Right cardiac atrium (tissue), 5 donors: ENCODE measurements around the gene LAPTM5. TPM values are rescaled to one million over a fixed set of nuclear protein-coding genes. Genes with fewer than 3 reads are reported as not detected.
A peak's percentile ranks its signal among the peaks of the same experiment; 100 is the strongest.

Experiments used
- ATAC-seq, 2 donors: fragments of 200-7000 bp; cut with Tn5 transposase; one replicate each; pipeline versions ENCODE4 v1.8.0 to v1.9.1; 2020; ENCODE audit warnings: moderate library complexity in 2 of 2, mild to moderate bottlenecking in 1 of 2
- DNase-seq, 3 donors: peaks; one replicate each; pipeline ENCODE4 v3.0.0-alpha.2; 2020
- H3K27ac ChIP-seq: one replicate; pipeline ENCODE4 v1.5.1; 2013; ENCODE audit warnings: mild to moderate bottlenecking, low read length, control low read depth, moderate library complexity
- H3K27me3 ChIP-seq: one replicate; pipeline ENCODE4 v1.6.1; 2013; ENCODE audit not compliant: control insufficient read depth, insufficient read depth
- H3K4me1 ChIP-seq: one replicate; pipeline ENCODE4 v1.6.1; 2013; ENCODE audit warnings: low read length; ENCODE audit not compliant: control insufficient read depth, insufficient read depth
- H3K4me3 ChIP-seq: one replicate; pipeline ENCODE4 v1.5.1; 2013; ENCODE audit warnings: low read length, control low read depth
- H3K9me3 ChIP-seq: one replicate; pipeline ENCODE4 v1.6.1; 2013; ENCODE audit warnings: low read length; ENCODE audit not compliant: control insufficient read depth
- WGBS: extraction: QIAGEN DNeasy Blood & Tissue Kit; methylation state at CpG from one replicate; pipeline ENCODE4 v1.1.7; 2013; 5-methylcytosine and 5-hydroxymethylcytosine counted together
- intact Hi-C, 4 donors: fragments of 100-400 bp; cut with DNase I; formaldehyde crosslinking; loops; one replicate each; pipeline versions ENCODE4 v1.11.0 to v1.14.0; 2022 to 2023
- polyA plus RNA-seq: library from polyadenylated mRNA; stranded (reverse); fragments of 200-250 nt; gene quantifications from one replicate; pipeline ENCODE4 v1.2.3, GENCODE V29; 2013
- total RNA-seq, 4 donors: library from RNA; stranded (reverse); fragmentation: NEBNext Ultra II Directional; extraction: Animal tissue kit (Norgen Biotek cat#: 25700); gene quantifications; one replicate each; pipeline ENCODE4 v1.2.1, GENCODE V29; 2021
- donor health status: healthy with polysubstance abuse.
- donor health status: DM: no; HTN: yes; CAD: no.
- donor health status: DM: no; HTN: no; CAD: no.
- donor health status: DM: no; HTN: yes; CAD: no; lungs with severe emphysema.
- donor health status: DM: yes; HTN: yes; CAD: no.

LAPTM5 gene
- total and polyA plus RNA-seq, 5 donors, result 14.4 to 55.1 (median 40.1) TPM

DNA sequence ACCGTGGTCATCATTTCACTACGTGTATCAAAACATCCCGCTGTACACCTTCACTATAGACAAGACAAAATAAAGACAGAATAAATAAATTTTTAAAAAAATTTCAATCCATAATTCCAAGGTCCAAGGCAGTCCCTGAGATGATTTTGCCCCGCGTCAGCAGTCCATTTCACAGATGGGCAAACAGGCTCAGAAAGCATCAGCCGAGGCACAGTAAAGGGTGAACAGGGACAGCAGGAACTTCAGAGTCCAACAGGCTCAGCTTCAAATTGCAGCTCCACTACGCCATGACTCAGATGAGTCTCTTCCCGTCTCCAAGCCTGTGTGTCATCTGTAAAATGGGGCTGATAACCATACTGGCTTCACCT, 49.2 kb downstream of the LAPTM5 start:
- 50% methylated on average over 8 of the region's 8 CpGs for WGBS
- DNase-seq (no peak), ATAC-seq (no peak)
- no peak overlapping the region for H3K4me3 ChIP-seq
- H3K27me3 ChIP-seq, result no peaks in the 10 kb centered on the region
- H3K9me3 ChIP-seq, result no peaks in the 10 kb centered on the region
- no peaks in the 10 kb centered on the region for H3K4me1 ChIP-seq
- no peak overlapping the region for H3K27ac ChIP-seq
- intact Hi-C loops, result loop anchor here in 2 of 4 donors (5.0 to 10.0 kb wide), 5 partner anchors 184 to 1824 kb away; partner anchors contain the start of gene PTPRU (in 1 of the 2)

- Histone ChIP-seq H3K9me3 (no peaks in the 10 kb centered on the region), H3K4me3 (no peak overlapping the region), H3K4me1 (no peaks in the 10 kb centered on the region), H3K27me3 (no peaks in the 10 kb centered on the region), H3K27ac (peak overlapping the region; percentile 84)
- DNase-seq, result peak; percentile 78 to 88 (median 85)
- WGBS, result 34% methylated on average over 16 of the region's 16 CpGs
- ATAC-seq, result peak; percentile 77 to 80
- intact Hi-C loops, result loop anchor here in 2 of 4 donors (2.0 to 10.0 kb wide), 6 partner anchors 183 to 1823 kb away; partner anchors contain the start of gene PTPRU (in 2 of the 2)
Observed at GRCh38 chr1:30707412-30708360, 49.9 kb downstream of the LAPTM5 start.

DNA sequence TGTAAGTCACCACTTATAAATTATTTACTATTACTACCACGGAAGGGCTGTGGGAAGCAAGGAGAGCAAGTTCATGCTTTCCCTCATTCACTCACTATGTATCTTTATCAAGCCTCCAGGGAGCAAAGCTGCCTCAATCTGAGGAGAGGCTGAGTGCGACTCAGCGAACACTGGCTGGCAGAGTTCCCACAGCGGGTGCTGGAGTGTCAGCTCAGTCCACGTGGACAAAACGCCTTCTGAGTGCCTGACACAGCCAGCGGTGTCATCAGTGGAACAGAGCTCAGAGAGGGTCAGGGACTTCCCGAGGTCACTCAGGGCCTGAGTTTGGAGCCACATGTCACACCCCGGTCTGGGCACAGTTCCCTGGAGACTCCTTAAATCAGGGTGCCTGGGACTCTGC, 51.0 kb downstream of the LAPTM5 start:
- H3K4me3 ChIP-seq, result no peak overlapping the region
- peak; percentile 70 to 74 for ATAC-seq
- intact Hi-C loops, result loop anchor here in 2 of 4 donors (2.0 to 10.0 kb wide), 6 partner anchors 182 to 1822 kb away; partner anchors contain the start of gene PTPRU (in 2 of the 2)
- H3K27ac ChIP-seq, result peak overlapping the region; percentile 71
- DNase-seq, result peak; percentile 83 to 92 (median 91)
- H3K4me1 ChIP-seq, result no peaks in the 10 kb centered on the region
- 14% methylated on average over 9 of the region's 9 CpGs for WGBS
- no peaks in the 10 kb centered on the region for H3K27me3 ChIP-seq
- H3K9me3 ChIP-seq, result no peaks in the 10 kb centered on the region

GRCh38 chr1:30705698-30706097, 51.9 kb downstream of the LAPTM5 start:
- Histone ChIP-seq H3K4me1 (peaks cover 3% of the 10 kb centered on the region), H3K27ac (no peak overlapping the region), H3K9me3 (no peaks in the 10 kb centered on the region), H3K27me3 (no peaks in the 10 kb centered on the region), H3K4me3 (no peak overlapping the region)
- 57% methylated on average over 4 of the region's 4 CpGs for WGBS
- DNase-seq, result no peak
- ATAC-seq, result no peak
- intact Hi-C loops, result loop anchor here in 2 of 4 donors (2.0 to 10.0 kb wide), 6 partner anchors 181 to 1821 kb away; partner anchors contain the start of gene PTPRU (in 2 of the 2)

DNA sequence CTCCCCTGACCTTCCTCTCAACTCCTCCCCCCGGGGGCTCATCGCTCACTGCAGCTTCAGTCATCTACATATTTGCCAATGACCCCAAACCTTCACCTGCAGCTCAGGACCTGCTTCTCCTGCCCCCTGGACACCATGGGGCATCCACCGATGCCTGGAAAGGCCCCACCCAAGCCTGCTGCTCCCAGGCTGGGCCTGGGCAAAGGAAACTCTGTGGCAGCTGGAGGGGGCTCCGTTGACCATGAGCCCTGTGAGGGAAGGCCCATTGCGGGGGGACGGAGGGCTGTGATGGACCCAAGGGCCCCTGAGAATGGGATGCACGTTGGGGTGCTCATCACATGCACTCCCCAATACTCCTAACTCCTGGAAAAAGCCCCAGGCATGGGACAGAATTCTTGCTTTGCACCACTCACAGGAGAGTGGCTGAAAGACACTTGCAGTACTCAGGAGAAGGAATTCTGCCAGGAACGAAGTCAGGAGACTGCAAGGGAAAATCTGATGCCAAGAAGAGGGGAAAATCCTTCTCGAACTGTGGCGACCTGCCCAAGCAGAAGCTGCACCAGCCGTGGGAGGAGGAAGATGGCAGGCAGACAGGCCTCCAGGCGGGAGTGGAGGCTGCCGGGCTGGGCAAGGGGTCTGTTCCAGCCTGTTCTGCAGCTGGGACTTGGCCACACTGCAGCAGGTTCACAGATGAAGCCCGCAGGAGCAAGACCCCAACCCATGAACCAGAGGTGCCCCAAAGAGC, 52.6 kb downstream of the LAPTM5 start:
- intact Hi-C loops, result loop anchor here in 2 of 4 donors (5.0 to 10.0 kb wide), 5 partner anchors 180 to 1820 kb away; partner anchors contain the start of gene PTPRU (in 1 of the 2)
- DNase-seq (no peak), ATAC-seq (no peak)
- H3K9me3 ChIP-seq, result no peaks in the 10 kb centered on the region
- WGBS, result 64% methylated on average over 14 of the region's 14 CpGs
- H3K4me3 ChIP-seq, result no peak overlapping the region
- H3K4me1 ChIP-seq, result peaks cover 3% of the 10 kb centered on the region
- H3K27me3 ChIP-seq, result no peaks in the 10 kb centered on the region
- no peak overlapping the region for H3K27ac ChIP-seq

GRCh38 chr1:30704271-30704670, 53.3 kb downstream of the LAPTM5 start:
- peak in 1 of 3 donors; percentile 81 for DNase-seq
- intact Hi-C loops, result loop anchor here in 2 of 4 donors (10.0 kb wide), 4 partner anchors 179 to 1819 kb away; no protein-coding TSS in a partner anchor
- peak; percentile 33 to 44 for ATAC-seq
- Histone ChIP-seq H3K27ac (no peak overlapping the region), H3K4me3 (no peak overlapping the region), H3K4me1 (peaks cover 3% of the 10 kb centered on the region), H3K27me3 (no peaks in the 10 kb centered on the region), H3K9me3 (no peaks in the 10 kb centered on the region)
- WGBS, result 43% methylated on average over 4 of the region's 4 CpGs

GRCh38 chr1:30702823-30703222, 54.8 kb downstream of the LAPTM5 start:
- ATAC-seq, result no peak
- no peaks in the 10 kb centered on the region for H3K9me3 ChIP-seq
- intact Hi-C loops, result loop anchor here in 2 of 4 donors (10.0 kb wide), 4 partner anchors 178 to 1818 kb away; no protein-coding TSS in a partner anchor

GRCh38 chr1:30701258-30701633, 56.3 kb downstream of the LAPTM5 start:
- no peak overlapping the region for H3K27ac ChIP-seq
- H3K27me3 ChIP-seq, result no peaks in the 10 kb centered on the region
- DNase-seq (no peak), ATAC-seq (no peak)
- no peaks in the 10 kb centered on the region for H3K9me3 ChIP-seq
- intact Hi-C loops, result loop anchor here in 2 of 4 donors (10.0 kb wide), 4 partner anchors 176 to 1816 kb away; no protein-coding TSS in a partner anchor
- H3K4me1 ChIP-seq, result peaks cover 3% of the 10 kb centered on the region
- no peak overlapping the region for H3K4me3 ChIP-seq
- WGBS, result 65% methylated on average over 2 of the region's 2 CpGs

More at GRCh38 chr1:30702823-30703222, 54.8 kb downstream of the LAPTM5 start:
- Histone ChIP-seq H3K27ac (no peak overlapping the region), H3K4me1 (peaks cover 3% of the 10 kb centered on the region), H3K27me3 (no peaks in the 10 kb centered on the region), H3K4me3 (no peak overlapping the region)
- no peak for DNase-seq

- peaks cover 3% of the 10 kb centered on the region for H3K4me1 ChIP-seq
- H3K27ac ChIP-seq, result no peak overlapping the region
- intact Hi-C loops, result loop anchor here in 2 of 4 donors (10.0 kb wide), 4 partner anchors 176 to 1816 kb away; no protein-coding TSS in a partner anchor
- ATAC-seq (peak in 1 of 2 donors; percentile 56), DNase-seq (peak in 1 of 3 donors; percentile 56)
- no peaks in the 10 kb centered on the region for H3K27me3 ChIP-seq
- no peak overlapping the region for H3K4me3 ChIP-seq
- 62% methylated on average over 7 of the region's 7 CpGs for WGBS
- H3K9me3 ChIP-seq, result no peaks in the 10 kb centered on the region
Observed at GRCh38 chr1:30700528-30701257, 56.9 kb downstream of the LAPTM5 start.

- no peaks in the 10 kb centered on the region for H3K9me3 ChIP-seq
- DNase-seq (no peak), ATAC-seq (no peak)
- no peak overlapping the region for H3K4me3 ChIP-seq
- WGBS, result 90% methylated on average over 1 of the region's 1 CpG
- H3K27me3 ChIP-seq, result no peaks in the 10 kb centered on the region
- peaks cover 3% of the 10 kb centered on the region for H3K4me1 ChIP-seq
- H3K27ac ChIP-seq, result no peak overlapping the region
- intact Hi-C loops, result loop anchor here in 2 of 4 donors (10.0 kb wide), 4 partner anchors 175 to 1815 kb away; no protein-coding TSS in a partner anchor
Observed at GRCh38 chr1:30699762-30700161, 57.8 kb downstream of the LAPTM5 start.
